ENCODE results near the gene EPS8.

DNA sequence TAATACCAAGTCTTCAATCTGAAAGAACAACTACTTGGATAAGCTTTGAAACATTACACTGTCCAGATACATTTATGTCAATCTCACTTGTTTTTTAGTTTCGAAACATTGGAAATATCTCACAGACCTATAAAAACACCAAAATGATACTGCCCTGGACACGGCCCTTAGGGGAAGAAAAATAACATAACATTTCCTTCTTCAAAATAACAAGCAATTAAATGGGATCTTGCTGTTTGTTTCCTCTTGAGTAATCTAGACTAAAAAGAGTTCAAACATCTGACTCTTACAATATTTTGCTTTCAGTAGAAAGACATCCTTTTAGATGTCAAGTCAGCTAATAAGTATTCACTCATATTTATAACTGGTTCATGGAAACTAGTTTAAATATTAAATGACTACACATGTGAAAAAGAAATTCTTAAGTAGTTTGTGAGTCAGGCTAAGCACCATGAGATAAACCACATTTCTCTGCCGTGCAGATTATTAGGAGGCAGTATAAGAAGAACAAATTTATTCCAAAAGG is 87.5 kb downstream of the EPS8 start:
- TF ChIP-seq CTCF (IDR thresholded peaks at IDR 0.05) (no peak), EP300 (IDR thresholded peaks at IDR 0.05) (no peak)

Measured in sigmoid colon (tissue), 4 donors.